HG03025 (cell line): ENCODE measurements around the gene NDUFV3.
"Not testable (repeated sequence)": the region's sequence is repeated elsewhere in the genome, so short reads cannot be mapped to it uniquely, and the experiment has no call there.

Experiments
- ATAC-seq: cut with Tn5 transposase; IDR thresholded peaks from one replicate; pipeline ENCODE4 v1.9.1; 2021; ENCODE audit warnings: mild to moderate bottlenecking, moderate library complexity; ENCODE audit not compliant: unreplicated experiment, low FRiP score

NDUFV3 gene

GRCh38 chr21:42883921-42884320 is 9.2 kb upstream of the NDUFV3 start:
- ATAC-seq: no peak

- no peak for ATAC-seq
Measured at GRCh38 chr21:42887326-42887725, 5.8 kb upstream of the NDUFV3 start.

- ATAC-seq: no peak
Measured at GRCh38 chr21:42892582-42892930, 553 bp upstream of the NDUFV3 start.

- ATAC-seq: no peak
Measured at GRCh38 chr21:42900446-42900845, 7.3 kb downstream of the NDUFV3 start.

- no peak for ATAC-seq
Measured at GRCh38 chr21:42903817-42904216, 10.7 kb downstream of the NDUFV3 start.

- ATAC-seq: no peak
Measured at GRCh38 chr21:42905195-42905594, 12.1 kb downstream of the NDUFV3 start.

- no peak for ATAC-seq
Measured at GRCh38 chr21:42906233-42906632, 13.1 kb downstream of the NDUFV3 start.

- ATAC-seq: not testable (repeated sequence)
Measured at GRCh38 chr21:42908484-42908883, 15.4 kb downstream of the NDUFV3 start.

- ATAC-seq: not testable (repeated sequence)
Measured at GRCh38 chr21:42911920-42912319, 18.8 kb downstream of the NDUFV3 start.

- ATAC-seq: no peak
Measured at GRCh38 chr21:42913476-42913875, 20.4 kb downstream of the NDUFV3 start.

- ATAC-seq: no peak
Measured at GRCh38 chr21:42918291-42918690, 25.2 kb downstream of the NDUFV3 start.

GRCh38 chr21:42921927-42922326 is 28.8 kb downstream of the NDUFV3 start:
- ATAC-seq: no peak

GRCh38 chr21:42922918-42923317 is 29.8 kb downstream of the NDUFV3 start:
- no peak for ATAC-seq

GRCh38 chr21:42923553-42924432 is 30.7 kb downstream of the NDUFV3 start:
- ATAC-seq: no peak

- no peak for ATAC-seq
Measured at GRCh38 chr21:42924433-42924751, 31.3 kb downstream of the NDUFV3 start.

GRCh38 chr21:42925114-42925926 is 32.2 kb downstream of the NDUFV3 start, which contains the start of gene ERVH48-1:
Gene ERVH48-1 (minus strand): TSS chr21:42925630. CDS start chr21:42919006, 6,624 bp downstream.
- ATAC-seq: no peak

GRCh38 chr21:42927474-42928200 is 34.5 kb downstream of the NDUFV3 start:
- ATAC-seq: not testable (repeated sequence)

- ATAC-seq: no peak
Measured at GRCh38 chr21:42929969-42930368, 36.9 kb downstream of the NDUFV3 start.

GRCh38 chr21:42931560-42932235 is 38.6 kb downstream of the NDUFV3 start:
- no peak for ATAC-seq

- ATAC-seq: not testable (repeated sequence)
Measured at GRCh38 chr21:42932378-42933136, 39.4 kb downstream of the NDUFV3 start.
